ENCODE measurements around the gene SPATA13.

The SPATA13 gene

GRCh38 chr13:24226762-24227161 lies 66.2 kb downstream of the SPATA13 start:
- no peak for DNase-seq

DNA sequence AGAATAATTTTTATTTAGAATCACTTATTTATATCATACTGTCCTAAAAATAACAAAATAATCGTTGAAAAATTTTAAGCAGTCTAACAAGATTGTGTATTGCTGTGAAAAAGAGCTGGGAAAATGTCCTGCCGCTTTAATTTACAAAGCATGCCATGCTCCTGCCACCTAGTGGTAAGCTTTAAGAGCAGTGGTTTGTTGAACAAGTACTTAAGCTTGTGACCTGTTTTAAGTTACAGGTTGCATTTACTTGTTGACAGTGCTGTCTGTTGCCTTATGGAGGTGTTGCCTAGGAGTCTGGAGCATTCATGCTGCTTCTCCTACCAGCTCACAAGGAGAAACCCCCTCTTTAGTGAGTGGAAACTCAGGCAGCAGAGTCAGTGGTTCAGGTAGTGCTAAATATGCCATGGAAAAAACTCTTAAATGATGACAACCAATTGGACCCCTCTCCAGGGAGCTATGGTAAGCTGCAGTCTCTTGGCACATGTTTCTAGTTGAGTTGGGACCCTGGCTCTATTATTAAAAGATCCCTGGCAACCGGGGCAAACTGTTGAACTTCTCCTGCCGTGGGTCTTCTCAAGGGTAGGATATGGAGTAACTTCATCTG lies 68.4 kb downstream of the SPATA13 start:
- DNase-seq: no peak

- DNase-seq: no peak
Measured at GRCh38 chr13:24230428-24231072, 70.0 kb downstream of the SPATA13 start.

DNA sequence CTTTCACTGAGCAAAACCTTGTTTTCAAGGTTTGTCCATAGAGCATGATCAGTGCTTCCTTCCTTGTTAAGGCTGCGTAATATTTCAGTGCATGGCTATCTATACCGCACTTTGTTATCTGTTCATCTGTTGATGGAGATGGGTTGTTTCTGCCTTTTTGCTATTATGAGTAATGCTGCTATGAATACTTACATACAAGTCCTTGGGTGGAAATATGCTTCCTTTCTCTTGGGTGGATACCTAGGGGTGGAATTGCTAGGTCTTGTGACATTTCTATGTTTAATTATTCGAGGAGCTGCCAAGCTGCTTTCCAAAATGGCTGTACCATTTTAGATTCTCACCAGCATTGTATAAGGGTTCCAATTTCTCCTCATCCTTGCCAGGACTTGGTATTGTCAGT lies 70.9 kb downstream of the SPATA13 start:
- no peak for DNase-seq

GRCh38 chr13:24232037-24232436 lies 71.5 kb downstream of the SPATA13 start:
- no peak for DNase-seq

DNA sequence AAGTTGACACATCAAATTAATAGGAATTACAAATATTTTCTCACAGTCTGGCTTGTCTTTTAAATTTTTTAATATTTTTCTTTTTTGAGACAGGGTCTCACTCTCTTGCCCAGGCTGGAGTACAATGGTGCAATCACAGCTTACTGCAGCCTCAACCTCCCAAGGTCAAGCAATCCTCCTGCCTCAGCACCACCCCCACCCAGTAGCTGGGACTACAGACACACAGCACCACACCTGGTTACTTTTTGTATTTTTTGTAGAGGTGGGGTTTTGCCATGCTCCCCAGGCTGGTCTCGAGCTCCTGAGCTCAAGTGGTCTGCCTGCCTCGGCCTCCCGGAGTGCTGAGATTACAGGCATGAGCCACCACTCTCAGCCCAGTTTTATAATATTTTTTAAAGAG lies 72.0 kb downstream of the SPATA13 start:
- no peak for DNase-seq

GRCh38 chr13:24233351-24233901 lies 72.9 kb downstream of the SPATA13 start:
- DNase-seq: no peak

- no peak for DNase-seq
Measured at GRCh38 chr13:24234200-24234915, 73.8 kb downstream of the SPATA13 start.

DNA sequence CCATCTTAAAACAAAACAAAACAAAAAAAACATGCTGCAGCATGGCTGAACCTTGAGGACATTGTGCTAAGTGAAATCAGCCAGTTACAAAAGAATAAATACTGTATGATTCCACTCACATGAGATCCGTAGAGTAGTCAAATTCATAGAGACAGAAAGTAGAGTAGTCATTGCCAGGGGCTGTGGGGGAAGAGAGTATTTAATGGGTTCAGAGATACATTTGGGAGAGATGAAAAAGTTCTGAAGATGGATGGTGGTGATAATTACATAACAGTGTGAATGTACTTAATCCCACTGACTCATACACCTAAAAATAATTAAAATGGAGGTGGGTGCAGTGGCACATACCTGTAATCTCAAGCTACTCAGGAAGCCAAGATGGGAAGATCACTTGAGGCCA lies 76.8 kb downstream of the SPATA13 start:
- DNase-seq: no peak

GRCh38 chr13:24241336-24241735 lies 80.8 kb downstream of the SPATA13 start:
- DNase-seq: no peak

DNA sequence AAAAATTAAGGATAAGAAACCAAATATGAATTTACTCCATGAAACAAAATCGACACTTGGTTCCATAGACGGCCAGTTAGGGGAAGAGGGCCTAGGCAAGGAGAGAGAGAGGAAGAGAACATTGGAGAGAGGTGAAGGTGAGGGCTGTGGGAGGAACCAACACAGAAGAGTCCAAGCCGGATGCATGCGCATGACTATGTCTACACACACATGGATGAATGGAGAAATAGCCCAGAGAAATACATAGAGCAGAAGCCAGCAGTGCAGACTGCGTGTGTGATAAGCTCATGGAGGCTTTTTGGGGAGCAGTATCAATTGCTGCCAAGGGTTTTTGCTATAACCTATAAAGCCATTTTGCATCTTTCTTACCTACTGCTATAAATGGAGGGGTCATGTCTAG lies 81.6 kb downstream of the SPATA13 start:
- DNase-seq: no peak

- no peak for DNase-seq
Measured at GRCh38 chr13:24243302-24243701, 82.8 kb downstream of the SPATA13 start.

DNA sequence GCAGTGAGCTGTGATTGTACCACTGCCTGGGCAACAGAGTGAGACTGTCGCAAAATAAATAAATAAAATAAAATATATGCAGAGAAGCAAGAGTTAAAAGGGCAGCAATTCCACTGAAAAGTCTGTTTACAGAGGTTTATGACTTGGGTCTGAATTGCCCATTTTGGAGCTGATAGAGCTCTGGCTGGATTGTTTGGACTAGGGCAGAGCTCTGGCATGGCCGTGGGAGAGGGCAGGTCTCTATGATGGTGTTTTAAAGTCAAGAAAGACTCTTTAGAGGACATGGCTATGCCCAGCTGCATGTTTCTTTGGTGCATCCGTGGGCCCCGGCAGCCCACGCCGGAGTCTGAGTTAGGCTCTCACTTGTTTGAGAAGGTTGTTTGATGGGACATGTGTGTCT lies 84.3 kb downstream of the SPATA13 start:
- no peak for DNase-seq

GRCh38 chr13:24247016-24247415 lies 86.5 kb downstream of the SPATA13 start:
- no peak for DNase-seq

- DNase-seq: no peak
Measured at GRCh38 chr13:24249624-24250023, 89.1 kb downstream of the SPATA13 start.

DNA sequence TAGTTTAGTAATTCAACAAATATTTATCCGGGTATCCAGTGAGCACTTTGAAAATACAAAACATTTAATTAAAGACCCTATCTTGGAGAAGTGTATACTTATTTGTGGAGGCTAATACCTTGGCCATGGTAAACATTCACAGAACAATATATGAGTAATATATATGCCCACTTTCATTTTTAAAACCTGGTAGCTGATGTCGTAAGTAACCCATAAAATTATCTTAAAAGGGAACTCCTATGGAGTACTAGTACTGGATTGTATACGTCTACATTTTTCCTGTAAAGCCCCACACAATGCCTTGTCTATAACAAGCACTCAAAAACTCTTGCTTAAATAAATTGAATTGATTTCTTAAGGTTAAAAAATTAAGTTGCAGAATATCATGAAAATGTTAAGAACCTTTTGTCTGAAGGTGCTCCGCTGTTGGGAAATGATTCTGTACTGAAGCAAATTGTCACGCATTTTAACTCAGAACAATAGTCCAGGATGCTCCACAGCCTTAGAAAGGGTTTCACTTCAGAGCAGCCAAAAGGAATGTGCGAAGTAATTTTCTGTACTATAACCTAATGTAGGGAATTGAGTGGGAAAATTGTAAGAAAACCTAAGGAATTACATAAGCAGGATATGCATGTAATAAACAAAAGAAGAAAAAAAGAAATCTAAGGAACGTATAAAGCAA lies 90.0 kb downstream of the SPATA13 start:
- no peak for DNase-seq

- DNase-seq: no peak
Measured at GRCh38 chr13:24251525-24251924, 91.0 kb downstream of the SPATA13 start.

GRCh38 chr13:24252136-24252535 lies 91.6 kb downstream of the SPATA13 start:
- no peak for DNase-seq

- no peak for DNase-seq
Measured at GRCh38 chr13:24253520-24254145, 93.1 kb downstream of the SPATA13 start.

DNA sequence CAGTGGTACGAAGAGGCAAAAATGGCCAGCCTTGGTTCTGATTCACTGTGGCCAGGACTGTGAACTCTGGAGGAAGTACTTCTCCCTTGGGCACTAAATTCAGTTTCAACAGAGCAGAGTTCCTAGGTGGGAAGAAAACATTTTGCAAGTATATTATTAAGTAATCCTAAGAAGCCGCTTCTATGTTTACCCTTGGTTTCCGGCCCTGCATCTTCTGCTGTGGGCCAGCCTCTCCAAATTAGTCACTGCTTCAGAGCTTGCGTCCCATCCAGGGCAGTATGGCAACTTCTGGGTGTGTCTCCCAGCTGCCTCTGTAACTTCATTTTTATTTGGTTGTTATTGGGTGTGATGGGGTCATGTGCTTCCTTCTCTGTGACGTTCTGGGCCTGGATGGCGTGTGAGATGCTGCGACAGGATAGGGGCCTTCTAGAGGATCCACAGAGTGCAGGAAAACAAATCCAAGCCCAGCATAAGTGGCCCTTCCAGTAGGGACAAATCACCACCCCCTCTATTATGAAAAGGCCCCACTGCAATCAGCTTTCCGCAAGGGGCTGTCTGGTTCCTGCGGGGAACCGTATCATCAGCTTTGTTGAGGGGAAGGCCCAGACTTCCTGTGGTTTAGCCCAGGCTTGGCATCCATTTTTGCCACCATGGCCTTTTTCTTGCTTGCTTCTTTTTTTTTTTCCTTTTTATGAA lies 93.8 kb downstream of the SPATA13 start:
- DNase-seq: no peak

GRCh38 chr13:24257497-24257896 lies 97.0 kb downstream of the SPATA13 start:
- no peak for DNase-seq

DNA sequence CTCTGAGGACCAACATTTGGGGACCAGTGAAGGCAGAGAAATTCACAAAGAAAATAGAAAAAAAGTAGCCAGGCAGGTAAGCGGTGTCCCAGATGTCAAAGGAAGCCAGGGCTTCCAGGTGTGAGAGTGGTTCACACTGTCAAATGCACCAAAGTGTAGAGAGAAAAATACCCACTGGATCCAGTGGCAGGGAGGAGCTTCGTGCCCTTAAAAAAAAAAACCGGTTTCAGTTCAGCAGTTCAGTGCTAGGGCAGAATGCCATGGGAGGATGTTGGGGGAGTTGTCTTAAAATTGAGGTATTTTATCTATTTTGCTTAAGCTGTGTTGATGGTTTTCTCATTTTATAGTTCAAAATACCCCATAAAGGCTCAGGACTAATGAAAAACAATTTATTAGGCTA lies 101.0 kb downstream of the SPATA13 start:
- DNase-seq: no peak

Data from NCI-H2081 treated with DMSO at 0.1 percent for 48 hours (cell line).